Amygdala (tissue), 56 donors: Measurements from ENCODE around the gene PUDP.
"Not testable (repeated sequence)": the region's sequence is repeated elsewhere in the genome, so short reads cannot be mapped to it uniquely, and the experiment has no call there.

Experiments
- DNase-seq, 56 donors: peaks; one replicate each; lab custom pipeline; 2025; lab: John Stamatoyannopoulos, UW

Gene PUDP

GRCh38 chrX:7110821-7111276, 37.1 kb downstream of the PUDP start:
- no peak for DNase-seq

GRCh38 chrX:7109838-7110793, 37.8 kb downstream of the PUDP start:
- no peak for DNase-seq

GRCh38 chrX:7109049-7109531, 38.9 kb downstream of the PUDP start:
- DNase-seq: peak in 9 of 56 donors; percentile 1 to 27 (median 4)

GRCh38 chrX:7108030-7108429, 39.9 kb downstream of the PUDP start:
- no peak for DNase-seq

- DNase-seq: no peak
These were observed 41.3 kb downstream of the PUDP start for GRCh38 chrX:7106649-7107048.

GRCh38 chrX:7102119-7102518, 45.8 kb downstream of the PUDP start:
- DNase-seq: no peak

- DNase-seq: no peak
These were observed 47.9 kb downstream of the PUDP start for GRCh38 chrX:7100022-7100421.

GRCh38 chrX:7095657-7096056, 52.3 kb downstream of the PUDP start:
- not testable (repeated sequence) for DNase-seq

GRCh38 chrX:7093305-7093704, 54.6 kb downstream of the PUDP start:
- no peak for DNase-seq

GRCh38 chrX:7092543-7092942, 55.4 kb downstream of the PUDP start:
- no peak for DNase-seq

GRCh38 chrX:7091923-7092322, 56.0 kb downstream of the PUDP start:
- DNase-seq: no peak

GRCh38 chrX:7090641-7091040, 57.3 kb downstream of the PUDP start:
- no peak for DNase-seq

GRCh38 chrX:7088968-7089615, 58.9 kb downstream of the PUDP start:
- DNase-seq: no peak

GRCh38 chrX:7086384-7086783, 61.6 kb downstream of the PUDP start:
- no peak for DNase-seq

GRCh38 chrX:7085879-7086278, 62.1 kb downstream of the PUDP start:
- DNase-seq: no peak

- DNase-seq: no peak
These were observed 63.1 kb downstream of the PUDP start for GRCh38 chrX:7084841-7085240.

GRCh38 chrX:7083468-7084396, 64.2 kb downstream of the PUDP start:
- no peak for DNase-seq

GRCh38 chrX:7083021-7083420, 64.9 kb downstream of the PUDP start:
- no peak for DNase-seq

- DNase-seq: no peak
These were observed 65.4 kb downstream of the PUDP start for GRCh38 chrX:7082556-7082955.
